MM.1S (cell line): ENCODE data around the gene DLG3.
A peak's percentile ranks its signal among the peaks of the same experiment; 100 is the strongest.

ENCODE experiments used
- DNase-seq: peaks from one replicate; pipeline ENCODE4 v3.0.0-alpha.2; 2015
- H2AFZ ChIP-seq: fragments of 300-600 bp; sonication (generic); 2 replicates; pipeline ENCODE4 v1.6.0; 2016; ENCODE audit warnings: antibody characterized with exemption, low read length
- H3F3A ChIP-seq: fragments of 300-600 bp; sonication (generic); 2 replicates; pipeline ENCODE4 v1.6.1; 2016; ENCODE audit warnings: mild to moderate bottlenecking, antibody characterized with exemption, low read length, moderate library complexity, mixed read lengths; ENCODE audit not compliant: insufficient read depth
- H3K27ac ChIP-seq: fragments of 300-600 bp; sonication (generic); 2 replicates; pipeline ENCODE4 v1.5.1; 2016; ENCODE audit warnings: mild to moderate bottlenecking, low read length
- H3K27me3 ChIP-seq: fragments of 300-600 bp; sonication (generic); replicated peaks from 2 replicates; pipeline ENCODE4 v1.6.0; 2016; ENCODE audit warnings: low read length; ENCODE audit not compliant: insufficient read depth
- H3K36me3 ChIP-seq: fragments of 300-600 bp; sonication (generic); replicated peaks from 2 replicates; pipeline ENCODE4 v1.6.1; 2016; ENCODE audit warnings: mild to moderate bottlenecking, low read length, mixed read lengths; ENCODE audit not compliant: insufficient read depth
- H3K4me1 ChIP-seq: fragments of 300-600 bp; sonication (generic); 2 replicates; pipeline ENCODE4 v1.6.1; 2016; ENCODE audit warnings: low read length, mixed read lengths
- H3K4me2 ChIP-seq: fragments of 300-600 bp; sonication (generic); 2 replicates; pipeline ENCODE4 v1.6.0; 2016; ENCODE audit warnings: low read depth, low read length
- H3K4me3 ChIP-seq: fragments of 300-600 bp; sonication (generic); 2 replicates; pipeline ENCODE4 v1.5.1; 2016; ENCODE audit warnings: low read length, mixed read lengths
- H3K79me2 ChIP-seq: fragments of 300-600 bp; sonication (generic); 2 replicates; pipeline ENCODE4 v1.6.1; 2016; ENCODE audit warnings: mixed run types, low read length, mixed read lengths
- H3K9ac ChIP-seq: fragments of 300-600 bp; sonication (generic); 2 replicates; pipeline ENCODE4 v1.6.1; 2016; ENCODE audit warnings: low read length, mixed read lengths
- H3K9me2 ChIP-seq: fragments of 300-600 bp; sonication (generic); replicated peaks from 2 replicates; pipeline ENCODE4 v1.6.1; 2016; ENCODE audit warnings: mild to moderate bottlenecking, low read length, mixed read lengths; ENCODE audit not compliant: insufficient read depth
- H3K9me3 ChIP-seq: fragments of 300-600 bp; sonication (generic); replicated peaks from 2 replicates; pipeline ENCODE4 v1.6.1; 2016; ENCODE audit warnings: mild to moderate bottlenecking, low read length, mixed read lengths; ENCODE audit not compliant: insufficient read depth
- H4K20me1 ChIP-seq: fragments of 300-600 bp; sonication (generic); 2 replicates; pipeline ENCODE4 v1.6.1; 2016; ENCODE audit warnings: mild to moderate bottlenecking, low read length, moderate library complexity, mixed read lengths; ENCODE audit not compliant: insufficient read depth
- CTCF ChIP-seq: fragments of 300-600 bp; sonication (generic); IDR thresholded peaks from 2 replicates; pipeline ENCODE4 v1.5.1; 2016; ENCODE audit warnings: antibody characterized with exemption, low read length, mixed read lengths
- EZH2 ChIP-seq: fragments of 300-600 bp; sonication (generic); optimal IDR thresholded peaks from 2 replicates; pipeline ENCODE3; 2017; ENCODE audit warnings: low read depth, mild to moderate bottlenecking, antibody characterized with exemption, low read length, mixed read lengths
- EZH2phosphoT487 ChIP-seq: fragments of 300-600 bp; sonication (generic); IDR thresholded peaks from 2 replicates; pipeline ENCODE4 v1.6.1; 2018; ENCODE audit warnings: antibody characterized with exemption, low read length

DLG3 gene

DNA sequence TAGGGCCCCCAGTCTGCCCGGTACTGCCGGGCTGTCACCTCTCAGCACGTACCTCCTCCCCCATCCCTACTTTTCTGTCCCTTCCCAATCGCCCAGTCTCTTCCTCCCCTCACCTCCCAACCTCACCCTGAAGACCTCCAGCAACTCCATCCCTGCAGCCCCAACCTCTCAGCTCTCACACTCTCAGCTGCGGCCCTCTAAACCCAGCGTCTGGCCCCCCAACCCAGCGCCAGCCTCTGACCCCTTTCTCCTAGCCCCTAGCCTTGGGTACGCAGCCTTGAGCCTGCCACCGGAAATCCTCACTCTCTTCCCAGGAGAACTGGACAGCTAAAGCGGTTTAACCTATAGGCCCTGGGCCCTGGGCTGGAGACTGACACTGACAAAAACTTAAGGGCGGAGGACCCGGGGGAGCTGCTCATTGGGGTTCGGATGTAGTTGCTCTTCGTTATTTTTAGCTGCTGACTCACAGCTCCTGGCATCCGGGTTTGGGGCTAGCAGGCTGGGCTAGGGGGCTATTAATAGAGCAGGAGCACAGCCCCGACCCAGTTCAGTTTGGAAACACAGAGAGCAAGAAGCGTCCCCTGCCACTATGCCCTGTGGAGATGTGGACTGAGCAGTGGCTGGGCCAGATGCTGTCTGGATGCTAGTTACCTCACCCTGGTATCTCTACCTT lies 9.6 kb upstream of the DLG3 start:
- peak overlapping the region; percentile 14; the same call in 1 of the 2 replicates for H2AFZ ChIP-seq
- peak overlapping the region; percentile 85 for H3K9ac ChIP-seq
- H3K36me3 ChIP-seq: no peaks in the 10 kb centered on the region
- H3K4me3 ChIP-seq: peak overlapping the region; percentile 79
- peak overlapping the region; percentile 92 for H3K27ac ChIP-seq
- H3K4me2 ChIP-seq: peak overlapping the region; percentile 55
- H3K79me2 ChIP-seq: no peaks in the 10 kb centered on the region
- H3K4me1 ChIP-seq: peaks cover 39% of the 10 kb centered on the region
- no peaks in the 10 kb centered on the region for H3K27me3 ChIP-seq
- DNase-seq: peak; percentile 75
- no peaks in the 10 kb centered on the region for H3K9me3 ChIP-seq
- TF ChIP-seq EZH2phosphoT487: no peak
- no peak for TF ChIP-seq EZH2
- TF ChIP-seq CTCF: no peak
- H4K20me1 ChIP-seq: no peaks in the 10 kb centered on the region
- H3K9me2 ChIP-seq: no peaks in the 10 kb centered on the region
- peaks cover 30% of the 10 kb centered on the region for H3F3A ChIP-seq

DNA sequence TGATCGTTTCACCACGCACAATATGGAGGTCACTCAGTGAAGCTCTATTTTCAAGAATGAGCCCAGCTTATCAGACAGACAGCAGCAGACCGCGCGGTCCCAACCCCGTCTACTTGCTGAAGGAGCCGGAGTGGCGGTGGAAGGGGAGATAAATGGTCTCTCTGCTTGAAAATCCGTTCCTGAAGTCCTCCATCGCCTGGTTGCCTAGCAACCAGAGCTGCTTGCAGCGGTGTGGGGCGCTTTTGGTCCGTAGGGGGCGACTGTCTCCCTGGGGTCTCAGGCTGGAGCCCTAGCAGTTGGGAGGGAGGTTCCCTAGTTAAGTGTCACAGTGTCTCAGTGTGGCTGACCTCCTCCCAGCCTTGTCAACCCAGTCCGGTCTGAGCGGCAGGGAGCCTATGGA lies 8.3 kb upstream of the DLG3 start:
- TF ChIP-seq EZH2phosphoT487 (no peak), CTCF (no peak), EZH2 (no peak)
- H3K36me3 ChIP-seq: no peaks in the 10 kb centered on the region
- H3K27me3 ChIP-seq: no peaks in the 10 kb centered on the region
- peak overlapping the region; percentile 41; the same call in 1 of the 2 replicates for H3K27ac ChIP-seq
- peaks cover 39% of the 10 kb centered on the region for H3K4me1 ChIP-seq
- no peaks in the 10 kb centered on the region for H3K79me2 ChIP-seq
- peak overlapping the region; percentile 55; the same call in 1 of the 2 replicates for H3K4me2 ChIP-seq
- no peaks in the 10 kb centered on the region for H3K9me3 ChIP-seq
- DNase-seq: no peak
- H3K4me3 ChIP-seq: no peak overlapping the region
- H4K20me1 ChIP-seq: no peaks in the 10 kb centered on the region
- H3K9me2 ChIP-seq: no peaks in the 10 kb centered on the region
- no peak overlapping the region for H3K9ac ChIP-seq
- H2AFZ ChIP-seq: no peak overlapping the region
- peaks cover 30% of the 10 kb centered on the region for H3F3A ChIP-seq

GRCh38 chrX:70437011-70437410 lies 7.6 kb upstream of the DLG3 start:
- H3F3A ChIP-seq: peaks cover 30% of the 10 kb centered on the region
- H3K4me3 ChIP-seq: no peak overlapping the region
- H3K9ac ChIP-seq: no peak overlapping the region
- peak overlapping the region; percentile 41; the same call in 1 of the 2 replicates for H3K27ac ChIP-seq
- H3K9me2 ChIP-seq: no peaks in the 10 kb centered on the region
- H3K27me3 ChIP-seq: no peaks in the 10 kb centered on the region
- peaks cover 39% of the 10 kb centered on the region for H3K4me1 ChIP-seq
- H3K4me2 ChIP-seq: peak overlapping the region; percentile 44
- no peak overlapping the region for H2AFZ ChIP-seq
- TF ChIP-seq CTCF: no peak
- TF ChIP-seq EZH2phosphoT487: no peak
- no peak for TF ChIP-seq EZH2
- no peaks in the 10 kb centered on the region for H3K36me3 ChIP-seq
- no peaks in the 10 kb centered on the region for H3K79me2 ChIP-seq
- DNase-seq: no peak
- no peaks in the 10 kb centered on the region for H3K9me3 ChIP-seq
- H4K20me1 ChIP-seq: no peaks in the 10 kb centered on the region
